EH (cell line): Measurements from ENCODE around the gene IDI1.
"Not testable (repeated sequence)": the region's sequence is repeated elsewhere in the genome, so short reads cannot be mapped to it uniquely, and the experiment has no call there.

Experiments used
- DNase-seq: peaks from one replicate; pipeline ENCODE4 v3.0.0-alpha.2; 2015; ENCODE audit warnings: low read depth

Gene IDI1

GRCh38 chr10:1034758-1035157 is 14.2 kb downstream of the IDI1 start:
- peak; percentile 36 for DNase-seq

GRCh38 chr10:1033601-1034000 is 15.3 kb downstream of the IDI1 start:
- no peak for DNase-seq

GRCh38 chr10:1029838-1030237 is 19.1 kb downstream of the IDI1 start:
- DNase-seq = no peak

GRCh38 chr10:1026578-1026977 is 22.3 kb downstream of the IDI1 start:
- no peak for DNase-seq

- DNase-seq = no peak
Measured at GRCh38 chr10:1025683-1026082, 23.2 kb downstream of the IDI1 start, which contains the start of gene IDI2. Gene IDI2 (minus strand): TSS chr10:1025859. CDS start chr10:1024723, 1,136 bp downstream.

- DNase-seq = no peak
Measured at GRCh38 chr10:1024103-1024502, 24.8 kb downstream of the IDI1 start.

GRCh38 chr10:1022413-1022812 is 26.5 kb downstream of the IDI1 start:
- no peak for DNase-seq

- DNase-seq = no peak
Measured at GRCh38 chr10:1020958-1021357, 28.0 kb downstream of the IDI1 start.

GRCh38 chr10:1020460-1020859 is 28.5 kb downstream of the IDI1 start:
- no peak for DNase-seq

- no peak for DNase-seq
Measured at GRCh38 chr10:1019362-1019761, 29.6 kb downstream of the IDI1 start.

GRCh38 chr10:1015688-1016087 is 33.2 kb downstream of the IDI1 start:
- DNase-seq = no peak

- no peak for DNase-seq
Measured at GRCh38 chr10:1011696-1012095, 37.2 kb downstream of the IDI1 start.

GRCh38 chr10:1010703-1011102 is 38.2 kb downstream of the IDI1 start:
- no peak for DNase-seq

- not testable (repeated sequence) for DNase-seq
Measured at GRCh38 chr10:1009947-1010346, 39.0 kb downstream of the IDI1 start.

GRCh38 chr10:1009071-1009494 is 39.8 kb downstream of the IDI1 start:
- no peak for DNase-seq

GRCh38 chr10:1007583-1007982 is 41.3 kb downstream of the IDI1 start:
- DNase-seq = no peak

GRCh38 chr10:1006573-1006972 is 42.3 kb downstream of the IDI1 start:
- DNase-seq = no peak

- DNase-seq = no peak
Measured at GRCh38 chr10:1003884-1004670, 44.8 kb downstream of the IDI1 start.

- DNase-seq = no peak
Measured at GRCh38 chr10:1002425-1003006, 46.4 kb downstream of the IDI1 start.

- no peak for DNase-seq
Measured at GRCh38 chr10:997266-998022, 51.5 kb downstream of the IDI1 start.

- no peak for DNase-seq
Measured at GRCh38 chr10:996031-996430, 52.9 kb downstream of the IDI1 start.

GRCh38 chr10:995559-995926 is 53.4 kb downstream of the IDI1 start:
- DNase-seq = no peak
